ENCODE measurements around the gene SRP68. TPM values are rescaled to one million over a fixed set of nuclear protein-coding genes. Genes with fewer than 3 reads are reported as not detected.

SRP68 gene
- total and polyA plus RNA-seq, 2 donors from 2014 or later = 52.7 to 68.1 TPM

DNA sequence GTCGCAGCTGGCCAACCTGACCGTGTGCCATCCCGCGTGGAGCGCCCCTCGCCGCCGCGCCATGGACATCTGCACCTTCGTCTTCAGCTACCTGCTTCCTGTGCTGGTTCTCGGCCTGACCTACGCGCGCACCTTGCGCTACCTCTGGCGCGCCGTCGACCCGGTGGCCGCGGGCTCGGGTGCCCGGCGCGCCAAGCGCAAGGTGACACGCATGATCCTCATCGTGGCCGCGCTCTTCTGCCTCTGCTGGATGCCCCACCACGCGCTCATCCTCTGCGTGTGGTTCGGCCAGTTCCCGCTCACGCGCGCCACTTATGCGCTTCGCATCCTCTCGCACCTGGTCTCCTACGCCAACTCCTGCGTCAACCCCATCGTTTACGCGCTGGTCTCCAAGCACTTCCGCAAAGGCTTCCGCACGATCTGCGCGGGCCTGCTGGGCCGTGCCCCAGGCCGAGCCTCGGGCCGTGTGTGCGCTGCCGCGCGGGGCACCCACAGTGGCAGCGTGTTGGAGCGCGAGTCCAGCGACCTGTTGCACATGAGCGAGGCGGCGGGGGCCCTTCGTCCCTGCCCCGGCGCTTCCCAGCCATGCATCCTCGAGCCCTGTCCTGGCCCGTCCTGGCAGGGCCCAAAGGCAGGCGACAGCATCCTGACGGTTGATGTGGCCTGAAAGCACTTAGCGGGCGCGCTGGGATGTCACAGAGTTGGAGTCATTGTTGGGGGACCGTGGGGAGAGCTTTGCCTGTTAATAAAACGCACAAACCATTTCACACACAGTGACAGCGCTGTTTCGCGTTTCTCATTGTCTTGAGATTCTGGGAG, 4.7 kb upstream of the SRP68 start:
- Histone ChIP-seq H3K27me3 (ENCODE audit: control insufficient read depth, insufficient read depth, low read length) (peaks cover 48% of the 10 kb centered on the region), H3K27ac (ENCODE audit: low read depth in 2 of 2, low read length in 2 of 2) (no peak overlapping the region), H3K4me3 (ENCODE audit: low read length in 3 of 3) (no peak overlapping the region), H3K9me3 (ENCODE audit: control insufficient read depth in 2 of 3, insufficient read depth in 1 of 3, low read length in 3 of 3) (no peaks in the 10 kb centered on the region), H3K36me3 (ENCODE audit: control insufficient read depth in 2 of 3, insufficient read depth in 3 of 3, low read length in 3 of 3) (no peaks in the 10 kb centered on the region), H3K4me1 (ENCODE audit: control insufficient read depth in 2 of 3, insufficient read depth in 2 of 3, low read depth in 1 of 3, low read length in 3 of 3) (peaks cover 0 to 21% (median 4%) of the 10 kb centered on the region in 3 donors), H3K9ac (ENCODE audit: low read length in 3 of 3) (no peak overlapping the region)
- peak in 4 of 5 donors; percentile 27 to 67 (median 43) for DNase-seq
- TF ChIP-seq, protein P1, sequence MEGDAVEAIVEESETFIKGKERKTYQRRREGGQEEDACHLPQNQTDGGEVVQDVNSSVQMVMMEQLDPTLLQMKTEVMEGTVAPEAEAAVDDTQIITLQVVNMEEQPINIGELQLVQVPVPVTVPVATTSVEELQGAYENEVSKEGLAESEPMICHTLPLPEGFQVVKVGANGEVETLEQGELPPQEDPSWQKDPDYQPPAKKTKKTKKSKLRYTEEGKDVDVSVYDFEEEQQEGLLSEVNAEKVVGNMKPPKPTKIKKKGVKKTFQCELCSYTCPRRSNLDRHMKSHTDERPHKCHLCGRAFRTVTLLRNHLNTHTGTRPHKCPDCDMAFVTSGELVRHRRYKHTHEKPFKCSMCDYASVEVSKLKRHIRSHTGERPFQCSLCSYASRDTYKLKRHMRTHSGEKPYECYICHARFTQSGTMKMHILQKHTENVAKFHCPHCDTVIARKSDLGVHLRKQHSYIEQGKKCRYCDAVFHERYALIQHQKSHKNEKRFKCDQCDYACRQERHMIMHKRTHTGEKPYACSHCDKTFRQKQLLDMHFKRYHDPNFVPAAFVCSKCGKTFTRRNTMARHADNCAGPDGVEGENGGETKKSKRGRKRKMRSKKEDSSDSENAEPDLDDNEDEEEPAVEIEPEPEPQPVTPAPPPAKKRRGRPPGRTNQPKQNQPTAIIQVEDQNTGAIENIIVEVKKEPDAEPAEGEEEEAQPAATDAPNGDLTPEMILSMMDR (IDR thresholded peaks at IDR 0.05; ENCODE audit: borderline replicate concordance, extremely low read depth, insufficient read depth) = no peak
- intact Hi-C loops (cut with DNase I) = no loop called here
- no peak for FAIRE-seq

DNA sequence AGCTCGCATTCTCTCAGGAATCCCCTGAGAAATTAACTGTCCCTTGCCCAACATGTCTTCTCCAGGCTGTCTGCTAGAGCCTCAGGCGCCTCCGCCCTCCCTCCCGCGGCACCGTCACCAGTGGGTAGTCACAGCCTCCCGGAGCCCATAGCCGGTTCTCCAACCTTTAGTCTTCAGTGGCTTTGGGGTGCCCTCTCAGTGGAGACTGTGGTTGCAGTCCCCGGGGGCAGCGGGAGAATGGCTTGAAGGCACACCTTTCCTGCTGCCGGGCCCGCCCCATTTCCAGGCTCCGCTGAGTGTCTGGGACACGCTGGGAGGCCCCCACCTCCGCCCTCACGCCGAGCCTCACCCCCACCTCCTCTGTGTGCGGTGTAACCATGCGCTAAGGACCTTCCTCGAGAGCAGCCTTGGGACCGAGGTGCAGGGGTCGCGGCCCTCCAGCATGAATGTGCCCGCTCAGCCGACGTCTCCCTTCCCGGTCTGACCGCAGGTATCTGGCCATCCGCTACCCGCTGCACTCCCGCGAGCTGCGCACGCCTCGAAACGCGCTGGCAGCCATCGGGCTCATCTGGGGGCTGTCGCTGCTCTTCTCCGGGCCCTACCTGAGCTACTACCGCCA, 3.9 kb upstream of the SRP68 start:
- no peak for FAIRE-seq

DNA sequence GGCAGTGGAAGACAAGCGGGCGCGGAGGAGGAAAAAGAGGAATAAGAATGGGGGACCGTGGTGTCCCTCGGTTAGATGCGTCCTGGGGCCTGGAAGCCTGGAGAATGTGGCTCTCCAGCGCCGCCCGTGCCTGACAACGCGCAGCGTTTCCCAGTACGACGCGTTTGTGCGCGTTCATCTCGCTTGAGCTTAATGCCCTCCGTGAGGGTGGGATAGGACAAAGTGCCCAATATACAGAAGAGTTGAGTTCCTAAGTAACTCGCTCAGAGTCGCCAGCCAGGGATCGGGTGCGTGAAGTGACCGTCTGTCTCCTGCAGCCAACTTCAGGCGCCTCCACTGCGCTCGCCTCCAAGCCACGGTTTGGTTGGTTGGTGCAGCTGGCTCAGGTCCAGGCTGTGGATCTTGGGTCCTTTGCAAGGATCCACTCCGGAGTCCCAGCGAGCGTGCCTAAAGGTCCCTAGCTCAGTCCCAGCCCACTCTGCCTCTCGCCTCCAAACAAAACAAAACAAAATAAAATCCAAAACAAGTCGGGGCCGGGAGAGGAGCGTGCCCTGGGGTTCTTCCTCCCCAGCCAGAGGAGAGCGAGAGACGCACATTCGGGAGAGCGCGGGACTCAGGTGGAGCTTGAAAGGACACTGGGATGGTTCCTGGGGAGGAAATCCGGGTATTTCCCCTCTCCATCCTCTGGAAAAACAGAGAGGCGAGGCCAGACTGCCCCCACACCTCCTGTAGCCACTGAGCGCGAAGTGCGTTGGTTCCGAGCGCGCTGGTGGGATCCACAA, 3.2 kb upstream of the SRP68 start:
- TF ChIP-seq, protein P1 (IDR thresholded peaks at IDR 0.05; ENCODE audit: borderline replicate concordance, extremely low read depth, insufficient read depth) = no peak
- Histone ChIP-seq H3K4me3 (ENCODE audit: low read length in 3 of 3) (no peak overlapping the region), H3K27me3 (ENCODE audit: control insufficient read depth, insufficient read depth, low read length) (peaks cover 48% of the 10 kb centered on the region), H3K9me3 (ENCODE audit: control insufficient read depth in 2 of 3, insufficient read depth in 1 of 3, low read length in 3 of 3) (no peaks in the 10 kb centered on the region), H3K36me3 (ENCODE audit: control insufficient read depth in 2 of 3, insufficient read depth in 3 of 3, low read length in 3 of 3) (no peaks in the 10 kb centered on the region), H3K27ac (ENCODE audit: low read depth in 2 of 2, low read length in 2 of 2) (no peak overlapping the region), H3K9ac (ENCODE audit: low read length in 3 of 3) (no peak overlapping the region), H3K4me1 (ENCODE audit: control insufficient read depth in 2 of 3, insufficient read depth in 2 of 3, low read depth in 1 of 3, low read length in 3 of 3) (peaks cover 0 to 28% (median 4%) of the 10 kb centered on the region in 3 donors)
- FAIRE-seq (no peak), DNase-seq (peak in 4 of 5 donors; percentile 43 to 57 (median 51))
- intact Hi-C loops (cut with DNase I) = no loop called here

More for the DNA sequence above, 3.9 kb upstream of the SRP68 start:
- H3K4me3 ChIP-seq (ENCODE audit: low read length in 3 of 3) = no peak overlapping the region
- H3K27ac ChIP-seq (ENCODE audit: low read depth in 2 of 2, low read length in 2 of 2) = no peak overlapping the region
- TF ChIP-seq, protein P1 (IDR thresholded peaks at IDR 0.05; ENCODE audit: borderline replicate concordance, extremely low read depth, insufficient read depth) = no peak
- peaks cover 0 to 23% (median 4%) of the 10 kb centered on the region in 3 donors for H3K4me1 ChIP-seq (ENCODE audit: control insufficient read depth in 2 of 3, insufficient read depth in 2 of 3, low read depth in 1 of 3, low read length in 3 of 3)
- no peaks in the 10 kb centered on the region for H3K9me3 ChIP-seq (ENCODE audit: control insufficient read depth in 2 of 3, insufficient read depth in 1 of 3, low read length in 3 of 3)
- H3K27me3 ChIP-seq (ENCODE audit: control insufficient read depth, insufficient read depth, low read length) = peaks cover 48% of the 10 kb centered on the region
- H3K36me3 ChIP-seq (ENCODE audit: control insufficient read depth in 2 of 3, insufficient read depth in 3 of 3, low read length in 3 of 3) = no peaks in the 10 kb centered on the region
- intact Hi-C loops (cut with DNase I) = no loop called here
- H3K9ac ChIP-seq (ENCODE audit: low read length in 3 of 3) = no peak overlapping the region
- peak in 3 of 5 donors; percentile 13 to 65 (median 17) for DNase-seq
